HUDEP-2 (cell line): Measurements from ENCODE around the gene TCP11L2.
"Not testable (repeated sequence)": the region's sequence is repeated elsewhere in the genome, so short reads cannot be mapped to it uniquely, and the experiment has no call there.

ENCODE experiments used
- DNase-seq, 76 experiments: peaks; one replicate each; lab custom pipeline; 2025; ENCODE audit not compliant: unreplicated experiment in 76 of 76; lab: John Stamatoyannopoulos, UW

The TCP11L2 gene

GRCh38 chr12:106304001-106304421 lies 1.5 kb downstream of the TCP11L2 start:
- no peak for DNase-seq

GRCh38 chr12:106304797-106305196 lies 2.3 kb downstream of the TCP11L2 start:
- no peak for DNase-seq

GRCh38 chr12:106305376-106305775 lies 2.8 kb downstream of the TCP11L2 start:
- no peak for DNase-seq

DNA sequence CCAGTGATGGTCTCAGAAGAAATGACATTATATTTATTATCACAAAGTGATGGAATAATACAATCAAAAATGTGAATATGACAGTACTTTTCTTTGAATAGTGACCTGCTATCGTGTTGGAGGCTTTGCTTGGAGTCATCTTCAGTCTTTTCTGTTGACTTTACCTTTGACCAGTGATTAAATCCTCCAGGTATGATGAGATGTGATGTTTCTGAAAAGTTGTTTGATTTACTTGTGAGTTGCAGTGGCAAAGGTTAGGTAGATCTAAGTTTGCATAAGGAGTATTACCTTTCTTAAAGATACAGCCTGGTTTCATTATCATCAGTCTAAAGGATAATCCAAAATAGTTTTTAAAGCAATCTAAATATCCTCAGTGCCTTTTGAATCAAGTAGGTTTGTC lies 4.6 kb downstream of the TCP11L2 start:
- DNase-seq: no peak

DNA sequence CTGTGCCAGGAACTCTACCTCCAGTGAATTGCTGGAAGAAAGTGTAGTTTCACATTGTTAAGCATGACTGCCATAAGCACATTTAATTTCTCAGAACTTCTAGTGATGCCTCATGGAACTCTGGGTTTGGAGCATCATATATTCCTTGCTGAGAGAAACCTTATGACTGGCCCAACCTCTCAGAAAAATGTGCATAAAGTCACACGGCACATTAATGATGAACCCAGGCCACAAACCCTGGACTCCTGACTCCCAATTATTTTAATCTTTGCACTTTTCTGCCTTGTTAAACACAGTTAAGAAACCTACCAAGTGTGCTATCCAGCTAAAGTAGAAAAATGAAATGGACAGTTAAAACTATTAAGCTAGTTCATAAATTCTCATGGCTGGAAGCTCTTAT lies 5.6 kb downstream of the TCP11L2 start:
- DNase-seq: no peak

GRCh38 chr12:106308611-106309010 lies 6.1 kb downstream of the TCP11L2 start:
- no peak for DNase-seq

GRCh38 chr12:106309671-106310505 lies 7.4 kb downstream of the TCP11L2 start:
- DNase-seq: no peak

GRCh38 chr12:106310687-106311086 lies 8.2 kb downstream of the TCP11L2 start:
- DNase-seq: no peak

DNA sequence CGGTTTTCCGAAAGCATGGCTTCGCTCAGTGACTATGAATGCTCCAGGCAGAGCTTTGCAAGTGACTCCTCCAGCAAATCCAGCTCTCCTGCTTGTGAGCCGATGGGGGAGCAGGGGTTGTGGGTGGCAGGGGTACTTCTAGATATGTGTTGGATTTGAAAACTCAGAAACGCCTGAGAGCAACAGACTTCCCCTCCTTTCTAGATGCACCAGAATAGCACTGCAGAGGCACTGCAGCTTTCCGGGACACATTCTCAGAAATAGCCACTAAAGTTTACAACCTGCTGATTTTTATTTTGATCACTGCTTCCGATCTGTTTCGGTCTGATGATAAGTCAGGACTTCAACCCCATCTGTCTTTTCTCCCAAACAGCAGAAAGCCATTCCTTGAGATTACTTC lies 8.6 kb downstream of the TCP11L2 start:
- DNase-seq: no peak

- not testable (repeated sequence) for DNase-seq
Measured at GRCh38 chr12:106313413-106313812, 10.9 kb downstream of the TCP11L2 start.

- no peak for DNase-seq
Measured at GRCh38 chr12:106315523-106315922, 13.0 kb downstream of the TCP11L2 start.

GRCh38 chr12:106317406-106318082 lies 15.0 kb downstream of the TCP11L2 start:
- no peak for DNase-seq

DNA sequence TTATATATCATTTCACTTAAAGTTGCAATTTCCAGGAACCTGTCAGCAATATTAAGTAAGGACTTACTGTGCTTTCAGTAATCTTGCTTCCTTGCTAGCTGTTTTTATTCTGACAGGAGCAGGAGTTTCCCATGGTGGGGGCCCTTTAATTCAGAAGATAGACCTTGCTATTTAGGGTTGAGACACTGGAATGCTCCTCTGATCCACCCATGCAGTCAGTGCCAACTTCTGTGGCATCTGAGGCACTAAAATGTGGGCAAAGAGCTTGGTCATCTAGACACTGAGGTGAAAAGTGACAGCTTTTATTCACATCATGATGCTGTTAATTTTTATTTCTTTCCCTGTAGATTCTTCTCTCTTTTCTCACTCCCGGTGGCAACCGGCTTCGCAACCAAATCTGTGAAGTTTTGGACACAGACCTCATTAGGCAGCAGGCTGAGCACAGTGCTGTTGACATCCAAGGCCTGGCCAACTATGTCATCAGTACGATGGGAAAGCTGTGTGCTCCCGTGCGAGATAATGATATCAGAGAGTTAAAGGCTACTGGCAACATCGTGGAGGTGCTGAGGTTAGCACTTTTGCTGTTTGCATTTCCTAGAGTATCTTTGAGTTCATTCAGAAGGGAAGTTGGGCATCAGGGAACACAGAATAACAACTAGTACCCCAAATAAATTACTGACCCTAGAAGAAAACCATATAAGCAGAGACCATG lies 18.8 kb downstream of the TCP11L2 start:
- no peak for DNase-seq

DNA sequence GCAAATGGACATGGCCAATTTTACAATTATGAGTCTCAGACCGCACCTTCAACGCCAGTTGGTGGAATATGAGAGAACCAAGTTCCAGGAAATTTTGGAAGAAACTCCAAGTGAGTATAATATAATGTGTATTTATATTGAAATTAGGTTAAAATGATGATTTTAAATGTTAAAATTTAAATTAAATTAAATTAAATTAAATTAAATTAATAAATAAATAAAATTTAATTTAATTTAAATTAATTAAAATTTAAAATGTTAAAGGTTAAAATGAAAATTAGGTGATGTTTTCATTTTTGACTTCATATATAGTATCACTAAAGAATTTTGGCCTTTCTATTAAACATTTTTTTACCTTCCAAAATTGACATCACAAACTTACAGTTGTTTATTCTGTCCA lies 21.0 kb downstream of the TCP11L2 start:
- no peak for DNase-seq

DNA sequence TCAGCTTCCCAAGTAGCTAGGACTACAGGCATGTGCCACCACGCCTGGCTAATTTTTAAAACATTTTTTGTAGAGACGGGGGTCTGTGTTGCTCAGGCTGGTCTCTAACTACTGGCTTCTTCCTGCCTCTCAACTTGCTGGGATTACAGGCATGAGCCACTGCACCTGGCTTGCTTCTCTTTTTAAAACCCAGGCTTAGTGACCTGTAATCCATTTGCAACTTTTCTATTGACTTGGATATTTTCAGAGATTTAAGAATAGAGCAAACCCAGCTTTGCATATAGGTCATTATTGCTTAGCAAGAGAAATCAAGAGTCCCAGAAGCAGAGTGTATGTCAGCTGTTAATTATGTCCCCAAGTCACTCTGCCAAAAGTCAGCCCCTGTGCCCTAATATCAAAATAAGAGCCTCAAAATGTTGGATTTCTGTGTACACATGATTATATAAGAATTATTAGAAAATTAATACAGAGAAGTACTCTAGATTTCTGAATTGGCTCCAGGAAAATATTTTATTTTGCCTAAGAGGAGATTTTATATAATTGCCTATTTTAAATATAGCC lies 24.9 kb downstream of the TCP11L2 start:
- DNase-seq: no peak

DNA sequence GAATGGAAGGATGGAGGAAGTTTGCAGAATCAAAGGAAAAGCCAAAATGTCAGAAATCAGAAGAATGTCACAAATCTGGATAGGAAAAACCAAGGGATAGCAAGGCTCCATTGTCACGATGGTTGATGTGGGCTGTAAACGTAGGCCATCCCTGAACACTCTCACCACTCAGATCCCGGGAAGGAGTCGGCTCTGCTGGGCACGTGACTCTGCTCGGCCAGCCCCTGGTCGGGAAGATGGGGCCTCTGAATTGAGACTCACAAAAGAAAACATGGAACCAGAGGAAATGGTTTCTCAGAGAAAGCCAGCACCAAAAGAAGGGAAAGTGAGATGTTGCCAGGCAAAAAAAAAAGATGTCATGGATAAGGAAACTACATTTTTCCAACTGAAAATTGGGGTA lies 26.2 kb downstream of the TCP11L2 start:
- DNase-seq: no peak

- no peak for DNase-seq
Measured at GRCh38 chr12:106329231-106329982, 26.9 kb downstream of the TCP11L2 start.

- no peak for DNase-seq
Measured at GRCh38 chr12:106331599-106331998, 29.1 kb downstream of the TCP11L2 start.

GRCh38 chr12:106332536-106332935 lies 30.0 kb downstream of the TCP11L2 start:
- DNase-seq: no peak

- no peak for DNase-seq
Measured at GRCh38 chr12:106333010-106333409, 30.5 kb downstream of the TCP11L2 start.
